ENCODE measurements around the gene BYSL.

Gene BYSL, protein sequence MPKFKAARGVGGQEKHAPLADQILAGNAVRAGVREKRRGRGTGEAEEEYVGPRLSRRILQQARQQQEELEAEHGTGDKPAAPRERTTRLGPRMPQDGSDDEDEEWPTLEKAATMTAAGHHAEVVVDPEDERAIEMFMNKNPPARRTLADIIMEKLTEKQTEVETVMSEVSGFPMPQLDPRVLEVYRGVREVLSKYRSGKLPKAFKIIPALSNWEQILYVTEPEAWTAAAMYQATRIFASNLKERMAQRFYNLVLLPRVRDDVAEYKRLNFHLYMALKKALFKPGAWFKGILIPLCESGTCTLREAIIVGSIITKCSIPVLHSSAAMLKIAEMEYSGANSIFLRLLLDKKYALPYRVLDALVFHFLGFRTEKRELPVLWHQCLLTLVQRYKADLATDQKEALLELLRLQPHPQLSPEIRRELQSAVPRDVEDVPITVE

DNA sequence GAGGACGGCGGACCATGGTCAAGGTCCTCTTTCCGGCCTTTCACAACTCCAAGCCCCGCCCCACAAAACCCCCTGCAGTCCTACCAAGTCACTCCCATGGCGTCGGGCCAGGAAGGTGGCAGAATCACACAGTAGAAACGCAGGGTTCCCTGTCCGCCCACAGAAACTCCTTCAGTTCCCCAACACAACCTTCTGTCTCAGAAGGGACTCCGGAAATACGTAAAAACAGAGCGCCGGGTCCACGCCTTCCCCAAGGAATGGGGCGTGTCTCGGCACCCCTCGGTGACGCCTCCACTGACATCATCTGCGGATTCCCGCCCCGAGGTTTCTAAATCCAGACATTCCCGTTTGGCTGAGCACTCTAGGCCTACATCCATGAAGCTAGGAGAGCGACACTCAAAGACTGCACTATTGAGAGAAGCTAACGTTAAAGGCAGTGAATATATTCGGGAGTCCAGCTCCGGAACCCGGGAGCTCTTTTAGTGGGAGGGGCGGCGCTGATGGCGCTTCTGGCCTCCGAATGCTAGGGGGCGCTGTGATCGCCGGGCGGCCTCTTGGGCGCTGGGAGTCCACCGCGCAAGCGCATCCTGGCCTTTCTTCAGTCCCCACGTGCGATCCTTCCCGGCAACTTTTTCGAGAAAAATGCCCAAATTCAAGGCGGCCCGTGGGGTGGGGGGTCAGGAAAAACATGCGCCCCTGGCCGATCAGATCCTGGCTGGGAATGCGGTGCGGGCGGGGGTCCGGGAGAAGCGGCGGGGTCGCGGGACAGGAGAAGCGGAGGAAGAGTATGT lies at the start of gene BYSL, which contains the start of gene MED20:
Gene BYSL, plus strand, starts transcription at position 579 of the 791 bp plus-strand sequence. Its CDS starts 64 bp downstream, at position 643.
Gene MED20, minus strand, starts transcription at position 219 of the 791 bp plus-strand sequence. Its CDS starts 121 bp downstream, at position 98.
- FAIRE-seq: no peak

DNA sequence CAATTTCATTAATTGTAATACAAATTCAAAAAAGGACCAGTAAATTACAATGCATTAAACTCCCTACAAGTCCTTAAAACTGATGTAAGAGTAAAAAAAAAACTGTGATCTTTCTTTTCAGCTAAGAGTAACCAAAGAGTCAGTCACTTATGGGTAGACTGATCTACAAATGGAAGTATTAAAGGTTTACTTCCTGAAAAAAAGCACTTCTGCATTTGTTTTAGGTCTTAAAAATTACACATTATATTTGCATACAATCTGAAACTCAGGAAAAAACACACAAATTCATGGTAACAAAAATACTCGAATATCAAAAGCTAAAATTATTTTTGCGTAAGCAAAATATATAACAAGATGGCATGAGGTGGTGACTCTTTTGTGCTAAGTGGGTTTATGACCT lies 49.6 kb upstream of the BYSL start:
- FAIRE-seq: no peak

DNA sequence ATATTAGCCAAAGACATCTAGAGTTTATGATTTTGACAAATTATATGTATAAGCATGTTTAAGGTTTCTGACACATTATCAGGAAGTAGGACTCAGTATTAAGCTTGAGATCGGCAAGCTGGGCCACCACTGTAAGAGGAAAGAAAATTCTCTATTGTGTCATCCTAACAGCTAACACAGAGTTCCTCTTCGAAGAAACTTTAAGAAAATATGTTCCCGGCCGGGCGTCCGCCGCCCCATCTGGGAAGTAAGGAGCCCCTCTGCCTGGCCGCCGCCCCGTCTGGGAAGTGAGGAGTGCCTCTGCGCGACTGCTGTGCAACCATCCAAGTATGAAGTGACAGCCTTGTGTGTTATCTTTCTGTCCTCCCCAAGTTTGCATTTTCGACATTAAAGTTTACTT lies 49.2 kb upstream of the BYSL start:
- FAIRE-seq: no peak

DNA sequence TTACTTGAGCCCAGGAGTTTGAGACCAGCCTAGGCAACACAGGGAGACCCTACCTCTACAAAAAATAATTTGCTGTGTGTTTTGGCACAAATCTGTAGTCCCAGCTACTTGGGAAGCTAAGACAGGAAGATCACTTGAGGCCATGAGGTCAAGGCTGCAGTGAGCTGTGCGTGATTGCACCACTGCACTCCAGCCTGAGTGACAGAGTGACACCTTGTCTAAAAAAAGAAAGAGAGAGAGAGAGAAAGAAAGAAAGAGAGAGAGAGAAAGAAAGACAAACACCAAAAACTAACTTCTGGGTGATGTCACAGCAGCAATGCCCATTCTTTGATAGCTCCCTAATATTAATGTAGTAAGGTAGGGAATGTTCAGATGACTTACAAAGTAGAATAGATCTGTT lies 46.6 kb upstream of the BYSL start:
- no peak for FAIRE-seq

DNA sequence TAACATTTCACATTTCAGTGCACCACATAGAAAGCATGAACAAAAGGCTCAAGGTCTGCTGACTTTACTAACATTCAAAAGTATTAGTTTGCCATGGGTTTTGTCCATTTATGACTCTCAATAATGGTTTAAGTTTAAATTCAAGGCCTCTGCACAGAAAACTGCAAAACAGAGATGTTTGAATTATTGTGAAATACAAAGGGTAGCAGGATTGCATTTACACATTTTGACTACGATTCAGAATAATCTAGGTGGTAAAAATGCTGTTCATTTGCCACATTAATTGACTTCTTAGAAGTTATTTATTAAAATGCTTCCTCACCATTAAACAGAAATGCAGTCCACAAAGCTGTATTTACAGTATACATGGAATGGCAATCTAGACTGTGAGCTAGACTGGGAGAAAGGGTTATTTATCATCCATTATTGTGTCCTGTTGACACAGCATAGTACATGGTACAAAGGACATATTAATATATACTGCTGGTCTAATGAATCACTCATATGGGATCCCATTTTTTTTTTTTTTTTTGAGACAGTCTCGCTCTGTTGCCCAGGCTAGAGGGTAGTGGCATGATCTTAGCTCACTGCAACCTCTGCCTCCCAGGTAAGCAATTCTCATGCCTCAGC lies 44.1 kb upstream of the BYSL start:
- no peak for FAIRE-seq

DNA sequence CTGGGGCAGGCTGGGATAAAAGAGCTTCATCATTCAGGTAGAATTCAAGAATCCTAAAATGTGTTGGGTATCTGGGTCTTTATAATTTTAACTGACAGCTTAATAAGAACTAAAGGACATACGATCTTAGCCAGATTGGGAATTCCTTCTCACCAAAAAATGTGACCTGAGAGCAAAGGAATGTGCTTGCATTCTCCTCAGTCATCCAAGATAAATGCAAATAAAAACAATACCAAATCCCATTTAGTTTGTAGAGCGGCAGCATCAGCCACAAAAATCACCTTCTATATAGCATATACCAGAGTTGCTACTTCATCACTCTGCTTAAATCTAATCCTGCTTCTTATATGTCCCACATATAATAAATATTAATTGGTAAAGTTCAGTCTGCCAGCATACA lies 43.1 kb upstream of the BYSL start:
- FAIRE-seq: no peak

DNA sequence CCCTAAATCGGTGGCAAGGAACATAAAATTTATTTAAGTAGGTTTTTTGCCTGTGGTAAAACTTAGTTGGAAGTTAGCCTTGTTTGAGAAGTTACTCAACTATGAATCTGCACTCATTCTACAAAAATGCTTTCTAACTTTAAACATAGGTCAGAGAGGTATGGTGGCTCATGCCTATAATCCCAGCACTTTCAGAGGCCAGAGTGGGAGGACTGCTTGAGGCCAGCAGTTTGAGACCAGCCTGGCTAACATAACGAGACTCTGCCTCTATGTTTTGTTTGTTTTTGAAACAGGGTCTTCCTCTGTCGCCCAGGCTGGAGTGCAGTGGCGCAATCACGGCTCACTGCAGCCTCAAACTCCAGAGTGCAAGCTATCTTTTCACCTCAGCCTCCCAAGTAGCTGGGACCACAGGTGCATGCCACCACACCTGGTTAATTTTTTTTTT lies 42.3 kb upstream of the BYSL start:
- FAIRE-seq: no peak

DNA sequence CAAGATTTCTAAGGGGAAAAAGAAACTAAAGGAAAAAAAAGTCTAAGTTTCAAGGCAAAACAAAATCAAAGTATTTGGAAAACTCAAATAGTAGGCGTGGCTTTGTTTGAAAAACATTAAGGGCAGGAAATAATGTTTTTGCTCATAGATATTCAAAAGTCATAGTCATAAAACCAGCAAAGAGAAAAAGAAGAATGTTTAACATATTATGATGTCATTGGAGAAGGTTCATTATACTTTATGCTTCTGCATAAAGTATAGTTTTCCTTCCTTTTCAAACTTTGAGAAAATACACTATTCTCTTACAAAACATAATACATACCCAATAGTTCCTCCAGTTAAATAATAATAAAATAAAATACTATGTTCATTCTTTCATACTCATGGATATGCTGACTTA lies 39.8 kb upstream of the BYSL start:
- no peak for FAIRE-seq

DNA sequence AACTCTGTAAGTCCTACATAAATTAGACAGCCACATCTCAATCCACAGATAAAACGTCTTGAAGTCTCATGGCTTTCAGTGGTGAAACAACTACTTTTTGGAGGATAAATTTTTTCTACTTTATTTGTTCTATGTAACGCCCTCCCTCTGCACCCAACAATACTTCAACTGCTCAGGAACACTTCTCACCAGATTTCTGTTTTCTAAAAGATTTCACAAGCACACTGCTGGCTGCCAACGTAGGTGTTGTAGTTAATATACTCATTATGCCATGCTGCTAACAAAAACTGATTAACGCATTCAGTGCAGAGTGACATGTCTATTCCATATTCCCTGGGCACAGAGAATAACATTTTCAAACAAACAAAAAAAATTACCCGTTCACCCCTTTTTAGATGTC lies 36.3 kb upstream of the BYSL start:
- no peak for FAIRE-seq

DNA sequence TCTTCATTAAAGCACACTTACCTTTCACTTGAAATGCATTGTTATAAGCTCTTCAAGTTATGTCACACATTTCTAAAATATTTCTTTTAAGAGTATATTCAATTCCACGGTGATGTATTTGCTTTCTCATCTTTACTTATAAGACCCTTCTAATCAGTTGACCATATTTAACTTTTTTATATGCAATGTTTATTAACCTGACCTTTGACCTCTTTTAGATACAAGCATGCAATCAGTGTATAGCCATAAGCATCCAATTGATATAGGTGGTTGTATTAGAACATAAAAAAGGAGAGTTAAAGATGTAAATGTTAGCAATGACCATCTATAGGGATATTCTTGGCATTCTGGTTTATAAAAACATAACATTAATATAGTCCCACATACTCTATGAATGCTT lies 35.4 kb upstream of the BYSL start:
- FAIRE-seq: no peak

DNA sequence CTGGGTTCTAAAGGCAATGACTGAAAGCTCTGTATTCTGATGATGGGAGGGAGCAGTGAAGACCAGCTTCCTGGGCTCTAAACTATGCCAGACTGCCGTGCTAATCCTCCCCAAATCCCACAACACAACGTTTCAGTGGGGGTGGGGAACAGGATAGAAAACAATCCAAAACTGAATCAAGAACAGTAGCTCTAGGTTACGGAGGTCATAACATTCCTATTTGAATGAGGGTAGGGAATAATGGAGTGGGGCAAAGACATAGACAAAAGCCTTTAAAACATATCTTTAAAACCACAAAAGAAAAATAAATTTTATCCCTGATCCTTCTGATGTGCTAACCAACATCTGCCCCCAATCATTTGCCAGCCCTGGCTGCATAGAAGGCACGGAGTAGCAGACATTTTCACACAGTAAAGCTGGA lies 34.0 kb upstream of the BYSL start:
- no peak for FAIRE-seq

DNA sequence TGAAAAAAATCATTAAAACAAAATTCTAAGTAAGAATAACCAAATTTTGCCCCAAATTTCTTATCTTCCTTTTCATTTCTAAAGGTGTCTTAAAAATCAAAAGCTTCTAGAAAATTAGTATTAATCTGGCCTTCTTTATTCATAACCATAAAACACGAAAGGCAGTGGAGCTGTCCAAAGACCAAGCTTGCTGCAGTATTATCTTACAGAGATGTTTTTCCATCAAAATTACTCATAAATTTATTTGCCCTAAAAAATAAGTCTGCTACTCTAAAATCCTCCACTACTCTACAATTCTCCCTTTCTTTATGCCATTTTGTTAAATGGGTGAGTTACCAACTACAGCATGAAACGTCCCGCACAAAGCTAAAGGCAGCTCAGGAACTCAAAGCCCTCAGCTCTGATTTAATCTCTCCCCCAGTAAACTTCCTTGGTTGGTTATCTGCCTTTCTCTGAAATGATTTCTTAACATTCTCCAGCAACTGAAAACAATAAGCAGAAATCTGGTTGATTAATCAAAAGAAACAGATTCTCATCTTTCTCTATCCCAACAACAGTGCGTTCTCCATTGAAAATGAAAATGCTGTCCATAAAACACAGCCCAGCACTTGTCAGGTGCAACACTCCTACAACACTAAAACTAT lies 28.3 kb upstream of the BYSL start:
- FAIRE-seq: no peak

DNA sequence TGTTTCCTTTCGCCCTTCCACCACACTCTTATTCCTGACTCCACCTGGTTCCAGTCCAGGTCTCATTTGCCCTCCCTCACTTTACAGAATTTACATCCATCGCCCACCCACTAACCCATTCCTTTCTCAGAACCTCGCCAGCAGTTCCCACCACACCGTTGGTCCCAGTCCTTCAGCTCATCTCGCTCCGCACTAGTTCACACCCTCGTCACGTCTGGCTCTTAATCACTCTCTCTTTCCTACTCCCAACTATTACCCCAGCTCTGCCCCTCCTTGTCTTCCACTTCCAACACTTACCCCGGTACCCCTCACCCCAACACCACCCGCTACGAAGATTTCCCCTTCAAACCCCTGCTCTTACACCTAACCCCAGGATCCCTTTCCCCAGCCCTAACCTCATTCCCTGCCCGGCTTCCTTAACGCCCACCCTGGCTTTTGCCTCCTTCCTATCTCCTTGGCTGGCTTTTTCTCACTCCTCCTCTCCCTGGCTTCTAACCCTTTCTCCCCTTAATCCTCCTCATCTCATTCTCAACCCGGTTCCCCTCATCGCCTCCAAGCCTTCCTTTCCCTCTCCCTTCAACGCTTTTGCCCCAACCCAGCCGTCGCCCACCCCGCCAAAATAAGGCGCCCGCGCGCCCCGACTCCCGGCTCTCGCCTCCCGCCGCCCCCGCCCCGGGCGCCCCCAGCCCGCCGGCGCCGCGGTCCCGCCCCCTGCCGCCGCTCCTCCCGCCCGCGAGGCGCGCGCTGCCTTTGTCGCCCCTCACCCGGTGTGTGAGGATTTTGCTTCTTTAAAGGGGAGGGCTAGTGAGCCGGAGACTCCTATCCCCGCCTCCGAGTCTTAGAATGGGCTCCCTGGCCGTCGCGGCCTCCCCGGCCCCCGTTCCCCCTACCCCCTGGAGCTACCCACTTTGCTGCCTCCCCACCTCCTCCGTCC lies 26.7 kb upstream of the BYSL start:
- FAIRE-seq: no peak

DNA sequence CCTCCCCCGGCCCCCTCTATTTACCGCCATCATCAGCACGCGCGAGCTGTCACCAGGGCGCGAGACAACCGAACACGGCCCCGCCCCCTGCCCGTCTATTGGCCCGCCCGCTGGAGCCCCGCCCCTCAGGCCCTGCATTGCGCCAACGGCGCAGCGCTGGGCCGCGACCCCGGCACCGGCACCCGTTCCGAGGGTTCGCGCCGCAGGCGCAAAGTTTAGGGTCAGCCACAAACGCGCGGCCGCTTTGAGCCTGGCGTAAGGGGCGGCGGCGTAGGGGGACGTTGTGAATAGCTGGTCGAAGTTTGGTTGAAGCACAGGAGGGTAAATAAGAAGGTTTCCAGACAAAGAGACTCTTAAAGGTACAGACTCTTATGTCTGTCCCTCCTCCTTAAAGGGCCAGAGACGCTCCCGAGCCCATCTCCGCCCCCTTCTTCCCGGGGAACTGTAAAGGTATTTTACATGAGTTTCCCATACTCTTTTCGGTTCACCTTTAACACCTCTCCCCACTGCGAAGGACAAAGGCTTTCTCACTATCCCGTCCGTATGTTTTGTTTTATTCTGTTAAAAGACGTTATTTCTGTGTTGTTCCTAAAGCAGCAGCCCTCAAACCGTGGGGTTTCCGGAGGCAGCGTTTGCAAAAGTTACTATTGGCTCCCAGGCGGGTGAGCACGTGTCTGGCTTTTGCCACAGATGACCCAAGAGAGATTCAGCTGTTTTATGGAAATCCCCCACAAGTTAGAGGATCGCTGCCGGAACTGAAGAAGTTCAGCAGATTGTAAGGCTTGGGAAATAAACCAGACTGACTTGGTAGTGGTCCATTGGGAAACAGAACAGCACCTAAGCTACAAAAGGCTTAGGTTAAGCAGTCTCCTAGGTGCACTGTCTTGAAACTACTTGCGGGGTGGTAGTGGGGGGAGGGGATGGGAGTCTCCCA lies 25.7 kb upstream of the BYSL start, which contains the start of gene USP49:
Gene USP49, minus strand, starts transcription at position 76 of the 934 bp plus-strand sequence. CDS start 88,392 bp downstream, outside the sequence.
- no peak for FAIRE-seq

DNA sequence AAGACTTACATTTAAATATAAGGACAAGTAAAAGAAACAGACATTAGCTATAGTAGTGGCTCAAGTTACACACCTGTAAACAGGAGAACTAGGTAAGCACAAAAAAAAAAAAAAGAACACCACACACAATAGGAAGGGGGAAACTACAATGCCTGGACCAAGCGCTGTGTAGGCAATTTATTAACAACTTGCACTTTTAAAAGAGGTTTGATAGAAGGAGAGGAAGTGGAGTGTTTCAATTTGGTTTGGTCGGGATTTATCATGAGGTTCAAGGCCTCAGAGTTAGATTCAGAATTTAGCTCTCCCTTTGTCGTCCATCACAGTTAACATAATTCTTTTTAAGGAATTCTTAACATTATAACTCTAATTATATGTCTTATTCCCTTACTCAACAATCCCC lies 25.0 kb upstream of the BYSL start:
- FAIRE-seq: no peak

DNA sequence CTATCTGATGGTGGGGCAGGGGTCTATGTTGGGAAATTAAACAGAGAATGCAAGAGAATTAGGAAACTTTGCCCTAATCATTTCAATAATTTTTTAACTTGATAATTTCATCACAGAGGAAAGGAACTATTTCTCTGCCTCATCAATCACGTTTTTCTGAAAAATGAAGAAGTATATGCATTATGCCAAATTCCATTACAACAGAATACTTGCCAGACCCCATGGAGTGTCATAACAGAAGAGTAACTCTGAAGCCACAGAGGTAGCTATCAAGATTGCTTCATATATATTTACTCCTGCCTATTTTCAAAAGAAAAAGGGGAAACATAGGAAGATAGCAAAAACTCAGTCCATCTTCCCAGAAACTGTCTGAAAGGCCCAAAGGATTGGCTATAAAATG lies 20.4 kb upstream of the BYSL start:
- FAIRE-seq: no peak

DNA sequence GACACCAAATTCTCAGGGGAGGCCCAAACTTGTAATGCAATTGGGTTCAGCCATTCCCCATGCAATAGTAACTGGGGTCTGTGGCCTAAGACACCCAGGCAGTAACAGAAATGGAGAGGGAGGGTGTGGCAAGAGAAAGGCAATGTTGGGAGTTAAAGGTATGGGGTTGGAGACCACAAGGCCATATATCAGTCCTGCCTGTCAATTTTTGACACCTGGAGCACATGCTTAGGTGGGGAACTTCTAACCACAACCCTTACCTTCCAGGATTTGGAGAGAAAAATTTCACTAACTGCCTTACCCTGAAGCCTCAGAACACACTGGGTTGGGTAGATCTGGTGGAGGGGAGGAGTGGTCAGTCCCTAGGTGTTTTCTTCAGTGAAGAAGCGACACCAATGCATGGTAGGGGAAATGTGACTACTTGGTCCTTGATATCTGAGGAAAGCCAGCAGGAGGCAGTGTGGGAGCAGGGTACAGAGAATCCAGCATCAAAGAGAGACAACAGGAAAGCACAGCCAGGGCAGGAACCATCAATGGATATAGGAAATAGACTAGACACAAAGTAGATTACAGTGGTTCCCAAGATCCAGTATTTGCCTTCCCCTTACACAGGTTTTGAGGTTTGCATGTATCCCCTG lies 19.3 kb upstream of the BYSL start:
- no peak for FAIRE-seq

DNA sequence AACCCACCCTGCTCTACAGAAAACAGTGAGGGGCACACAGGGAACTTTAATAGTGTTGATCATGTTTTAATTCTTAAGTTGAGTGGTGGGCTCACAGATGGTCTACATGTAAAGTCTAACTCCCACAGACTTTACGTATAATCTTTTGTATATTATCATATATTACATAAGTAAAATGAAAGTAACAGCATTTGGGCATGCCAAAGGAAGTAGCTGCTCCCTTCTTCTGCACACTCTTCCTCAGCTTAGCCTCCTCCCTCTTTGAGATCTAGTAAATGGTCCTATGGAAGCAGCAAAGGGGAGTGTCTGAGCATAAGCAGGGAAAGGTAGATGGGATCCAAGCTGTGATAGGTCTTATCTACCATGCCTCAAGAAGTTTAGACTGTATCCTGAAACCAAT lies 11.6 kb upstream of the BYSL start:
- no peak for FAIRE-seq

DNA sequence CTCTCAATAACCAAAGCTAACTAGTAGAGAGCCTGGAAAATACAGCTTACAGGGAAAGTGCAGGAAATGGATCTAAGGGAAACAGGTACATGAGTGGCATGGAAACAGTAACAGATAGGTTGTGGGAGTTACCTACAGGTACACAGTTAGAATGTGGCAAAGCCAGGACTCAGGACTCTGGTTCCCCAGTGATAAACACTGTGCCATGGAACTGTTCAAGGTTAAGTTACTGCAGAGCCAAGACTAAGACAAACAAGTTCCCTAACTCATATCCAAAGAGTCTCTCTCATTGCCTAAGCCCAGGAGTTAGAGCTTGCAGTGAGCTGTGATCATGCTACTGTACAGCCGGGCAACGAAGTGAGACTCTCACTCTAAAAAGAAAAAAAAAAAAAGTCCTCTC lies 7.0 kb upstream of the BYSL start:
- no peak for FAIRE-seq
